HepG2 (cell line): ENCODE data around the gene UCK2. TPM values are rescaled to one million over a fixed set of nuclear protein-coding genes. Genes with fewer than 3 reads are reported as not detected.
A peak's percentile ranks its signal among the peaks of the same experiment; 100 is the strongest.

Experiments
- ADNP ChIP-seq: sonication (generic); formaldehyde crosslinking; IDR thresholded peaks from 2 replicates; pipeline ENCODE4 v1.4.0; 2020; ENCODE audit warnings: missing genetic modification reagents
- CENPX ChIP-seq: sonication (generic); formaldehyde crosslinking; IDR thresholded peaks from 2 replicates; pipeline ENCODE4 v1.9.0; 2021; ENCODE audit warnings: mild to moderate bottlenecking, missing genetic modification reagents, moderate library complexity
- ELF4 ChIP-seq: sonication (generic); formaldehyde crosslinking; IDR thresholded peaks from 2 replicates; pipeline ENCODE4 v1.5.0; 2020; ENCODE audit warnings: missing genetic modification reagents, mild to moderate bottlenecking, moderate library complexity, borderline replicate concordance
- FOXA3 ChIP-seq: IDR thresholded peaks from 2 replicates; pipeline ENCODE4 v1.6.1; 2016; ENCODE audit warnings: missing genetic modification reagents, missing compliant biosample characterization
- HIVEP1 ChIP-seq: sonication (generic); formaldehyde crosslinking; IDR thresholded peaks from 2 replicates; pipeline ENCODE4 v1.4.0; 2020; ENCODE audit warnings: mild to moderate bottlenecking, missing genetic modification reagents
- HNRNPL ChIP-seq: fragments of 200-400 bp; formaldehyde crosslinking; IDR thresholded peaks from 2 replicates; pipeline ENCODE4 v1.6.1; 2017; ENCODE audit warnings: mild to moderate bottlenecking, low read depth, low read length
- HOXA3 ChIP-seq: sonication (generic); formaldehyde crosslinking; IDR thresholded peaks from 2 replicates; pipeline ENCODE4 v1.5.0; 2020; ENCODE audit warnings: missing genetic modification reagents
- HOXA5 ChIP-seq: sonication (generic); formaldehyde crosslinking; IDR thresholded peaks from 2 replicates; pipeline ENCODE4 v1.4.0; 2020; ENCODE audit warnings: missing genetic modification reagents
- KLF11 ChIP-seq: IDR thresholded peaks from 2 replicates; pipeline ENCODE4 v1.6.1; 2016; ENCODE audit warnings: missing compliant biosample characterization
- NFATC3 ChIP-seq: sonication (generic); formaldehyde crosslinking; IDR thresholded peaks from 2 replicates; pipeline ENCODE4 v1.5.1; 2020; ENCODE audit warnings: mild to moderate bottlenecking, missing genetic modification reagents
- NRL ChIP-seq: sonication (generic); formaldehyde crosslinking; IDR thresholded peaks from 2 replicates; pipeline ENCODE4 v1.5.0; 2020; ENCODE audit warnings: missing genetic modification reagents, mild to moderate bottlenecking, moderate library complexity, borderline replicate concordance
- SIX4 ChIP-seq: sonication (generic); formaldehyde crosslinking; IDR thresholded peaks from 2 replicates; pipeline ENCODE4 v1.4.0; 2020; ENCODE audit warnings: missing genetic modification reagents
- ZBTB38 ChIP-seq: sonication (generic); formaldehyde crosslinking; IDR thresholded peaks from 2 replicates; pipeline ENCODE4 v1.5.1; 2020; ENCODE audit warnings: mild to moderate bottlenecking, missing genetic modification reagents
- ZNF12 ChIP-seq: sonication (generic); formaldehyde crosslinking; IDR thresholded peaks from 2 replicates; pipeline ENCODE4 v1.5.0; 2020; ENCODE audit warnings: missing genetic modification reagents
- ZNF180 ChIP-seq: sonication (generic); formaldehyde crosslinking; IDR thresholded peaks from 2 replicates; pipeline ENCODE4 v1.4.0; 2020; ENCODE audit warnings: low read depth, missing genetic modification reagents, borderline replicate concordance
- ZNF337 ChIP-seq: sonication (generic); formaldehyde crosslinking; IDR thresholded peaks from 2 replicates; pipeline ENCODE4 v1.5.1; 2020; ENCODE audit warnings: missing genetic modification reagents, low read depth, mild to moderate bottlenecking, borderline replicate concordance
- ZNF546 ChIP-seq: sonication (generic); formaldehyde crosslinking; conservative IDR thresholded peaks from 2 replicates; pipeline ENCODE4 v1.8.1; 2023; ENCODE audit warnings: mild to moderate bottlenecking, missing genetic modification reagents
- ZNF616 ChIP-seq: sonication (generic); formaldehyde crosslinking; IDR thresholded peaks from 2 replicates; pipeline ENCODE4 v1.5.0; 2020; ENCODE audit warnings: low read depth, mild to moderate bottlenecking, missing genetic modification reagents
- polyA plus RNA-seq, 8 experiments: library from polyadenylated mRNA; depleted of rRNA in 3 of 8; stranded (reverse) in 7 of 8; unstranded in 1 of 8; fragments of >200 nt; fragmentation: Illumina TruSeq in 4 of 8; extraction: Trizol in 4 of 8; gene quantifications; 2 replicates each; pipeline versions ENCODE4 v1.2.1 to v1.2.3, GENCODE V29; 2011 to 2016; ENCODE audit warnings: low read depth in 4 of 8, missing spikeins in 1 of 8, mixed read lengths in 1 of 8; ENCODE audit not compliant: insufficient read depth in 1 of 8
- total RNA-seq, 5 experiments: library from RNA; depleted of rRNA; stranded (reverse); fragments of >200 nt; fragmentation: Illumina TruSeq; extraction: Trizol; gene quantifications; 2 replicates each; pipeline ENCODE4 v1.2.3, GENCODE V29; 2016; ENCODE audit warnings: low read depth in 1 of 5
- TF ChIP-seq, protein P1 (sequence below): sonication (generic); formaldehyde crosslinking; IDR thresholded peaks from 2 replicates; pipeline ENCODE4 v1.8.0; 2022; ENCODE audit warnings: missing genetic modification reagents, mild to moderate bottlenecking, inconsistent platforms, borderline replicate concordance
- TF ChIP-seq, protein P2 (sequence below): sonication (generic); formaldehyde crosslinking; IDR thresholded peaks from 2 replicates; pipeline ENCODE4 v1.8.0; 2022; ENCODE audit warnings: mild to moderate bottlenecking, missing genetic modification reagents, moderate library complexity
- TF ChIP-seq, protein P3 (sequence below): sonication (generic); formaldehyde crosslinking; IDR thresholded peaks from 2 replicates; pipeline ENCODE4 v1.4.0; 2020; ENCODE audit warnings: missing genetic modification reagents, mild to moderate bottlenecking, borderline replicate concordance

The UCK2 gene
- total and polyA plus RNA-seq, 2 of the 13 experiments (the other 11 are each of a cell fraction or from before 2014, with no cell fraction given), result 64.3 to 78.0 TPM

DNA sequence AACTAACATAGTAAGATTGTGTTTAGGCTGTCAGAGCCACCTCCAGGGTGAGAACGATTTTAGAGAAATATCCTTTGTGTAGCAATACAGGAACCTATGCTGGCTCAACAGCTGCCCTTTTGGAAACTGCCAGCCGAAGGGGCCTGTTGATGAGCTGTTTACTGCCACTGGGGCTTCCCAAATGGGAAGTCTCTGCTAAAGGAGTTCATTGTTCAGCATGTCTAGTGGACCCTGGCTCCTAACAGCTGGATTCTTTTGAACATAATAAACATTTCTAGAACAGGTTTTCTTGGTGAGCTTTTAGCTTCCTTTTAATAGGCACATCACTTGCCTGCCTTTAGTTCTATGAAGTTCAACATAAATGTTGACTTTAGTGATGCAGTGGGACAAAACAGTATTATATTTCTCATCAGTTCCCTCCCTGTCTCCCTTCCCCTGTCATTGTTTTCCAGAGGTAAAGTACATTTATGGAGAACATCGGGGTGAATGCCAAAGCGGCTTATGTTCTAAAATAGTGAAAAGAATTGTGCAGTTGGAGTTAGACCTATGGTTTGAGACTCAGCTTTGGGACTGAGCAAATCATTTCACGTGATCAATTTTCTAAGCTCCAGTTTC lies 57.4 kb downstream of the UCK2 start (continued):
- TF ChIP-seq, protein P1, sequence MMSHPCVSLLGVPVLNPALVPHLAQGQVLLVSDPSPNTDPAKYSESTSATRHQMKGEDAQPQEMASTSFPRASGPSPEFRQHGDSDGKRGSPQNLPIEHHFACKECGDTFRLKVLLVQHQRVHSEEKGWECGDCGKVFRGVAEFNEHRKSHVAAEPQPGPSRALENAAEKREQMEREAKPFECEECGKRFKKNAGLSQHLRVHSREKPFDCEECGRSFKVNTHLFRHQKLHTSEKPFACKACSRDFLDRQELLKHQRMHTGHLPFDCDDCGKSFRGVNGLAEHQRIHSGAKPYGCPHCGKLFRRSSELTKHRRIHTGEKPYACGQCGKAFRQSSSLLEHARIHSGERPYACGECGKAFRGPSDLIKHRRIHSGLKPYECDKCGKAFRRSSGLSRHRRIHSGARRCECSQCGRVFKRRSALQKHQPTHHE, result no peak
- TF ChIP-seq, protein P2, sequence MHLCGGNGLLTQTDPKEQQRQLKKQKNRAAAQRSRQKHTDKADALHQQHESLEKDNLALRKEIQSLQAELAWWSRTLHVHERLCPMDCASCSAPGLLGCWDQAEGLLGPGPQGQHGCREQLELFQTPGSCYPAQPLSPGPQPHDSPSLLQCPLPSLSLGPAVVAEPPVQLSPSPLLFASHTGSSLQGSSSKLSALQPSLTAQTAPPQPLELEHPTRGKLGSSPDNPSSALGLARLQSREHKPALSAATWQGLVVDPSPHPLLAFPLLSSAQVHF, result no peak
- peak; percentile 25; the same call in 1 of the 2 replicates for TF ChIP-seq HOXA3 (CRISPR knock-in tag)
- TF ChIP-seq ZNF616, result no peak
- TF ChIP-seq, protein P3, sequence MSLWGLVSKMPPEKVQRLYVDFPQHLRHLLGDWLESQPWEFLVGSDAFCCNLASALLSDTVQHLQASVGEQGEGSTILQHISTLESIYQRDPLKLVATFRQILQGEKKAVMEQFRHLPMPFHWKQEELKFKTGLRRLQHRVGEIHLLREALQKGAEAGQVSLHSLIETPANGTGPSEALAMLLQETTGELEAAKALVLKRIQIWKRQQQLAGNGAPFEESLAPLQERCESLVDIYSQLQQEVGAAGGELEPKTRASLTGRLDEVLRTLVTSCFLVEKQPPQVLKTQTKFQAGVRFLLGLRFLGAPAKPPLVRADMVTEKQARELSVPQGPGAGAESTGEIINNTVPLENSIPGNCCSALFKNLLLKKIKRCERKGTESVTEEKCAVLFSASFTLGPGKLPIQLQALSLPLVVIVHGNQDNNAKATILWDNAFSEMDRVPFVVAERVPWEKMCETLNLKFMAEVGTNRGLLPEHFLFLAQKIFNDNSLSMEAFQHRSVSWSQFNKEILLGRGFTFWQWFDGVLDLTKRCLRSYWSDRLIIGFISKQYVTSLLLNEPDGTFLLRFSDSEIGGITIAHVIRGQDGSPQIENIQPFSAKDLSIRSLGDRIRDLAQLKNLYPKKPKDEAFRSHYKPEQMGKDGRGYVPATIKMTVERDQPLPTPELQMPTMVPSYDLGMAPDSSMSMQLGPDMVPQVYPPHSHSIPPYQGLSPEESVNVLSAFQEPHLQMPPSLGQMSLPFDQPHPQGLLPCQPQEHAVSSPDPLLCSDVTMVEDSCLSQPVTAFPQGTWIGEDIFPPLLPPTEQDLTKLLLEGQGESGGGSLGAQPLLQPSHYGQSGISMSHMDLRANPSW (CRISPR knock-in tag), result no peak
- no peak for TF ChIP-seq ELF4
- TF ChIP-seq KLF11, result no peak
- no peak for TF ChIP-seq ZNF337 (CRISPR knock-in tag)
- TF ChIP-seq HOXA5 (CRISPR knock-in tag), result no peak
- TF ChIP-seq ZBTB38 (CRISPR knock-in tag), result no peak
- TF ChIP-seq SIX4 (CRISPR knock-in tag), result no peak
- no peak for TF ChIP-seq HNRNPL
- TF ChIP-seq ZNF546 (CRISPR knock-in tag), result no peak
- peak; percentile 53; the same call in 1 of the 2 replicates for TF ChIP-seq FOXA3
- no peak for TF ChIP-seq CENPX (CRISPR knock-in tag)
- no peak for TF ChIP-seq HIVEP1 (CRISPR knock-in tag)
- TF ChIP-seq ZNF12, result no peak
- no peak for TF ChIP-seq NRL (CRISPR knock-in tag)
- TF ChIP-seq NFATC3 (CRISPR knock-in tag), result no peak
- no peak for TF ChIP-seq ZNF180
- no peak for TF ChIP-seq ADNP (CRISPR knock-in tag)
